Glutamatergic neuron (in vitro differentiated cells): ENCODE data around the gene PRCC. TPM values are rescaled to one million over a fixed set of nuclear protein-coding genes. Genes with fewer than 3 reads are reported as not detected.

ENCODE experiments used
- DNase-seq: peaks from one replicate; pipeline ENCODE4 v3.0.0; 2022
- H3K27ac Mint-ChIP-seq: one replicate; pipeline ENCODE4 v1.8.0; 2020; ENCODE audit warnings: mild to moderate bottlenecking, mixed read lengths, inconsistent platforms; ENCODE audit not compliant: unreplicated experiment
- H3K27me3 Mint-ChIP-seq: one replicate; pipeline ENCODE4 v1.8.0; 2020; ENCODE audit warnings: mild to moderate bottlenecking, moderate library complexity, mixed read lengths, inconsistent platforms; ENCODE audit not compliant: unreplicated experiment
- H3K36me3 Mint-ChIP-seq: one replicate; pipeline ENCODE4 v1.8.0; 2020; ENCODE audit warnings: mild to moderate bottlenecking, mixed read lengths, inconsistent platforms; ENCODE audit not compliant: unreplicated experiment
- H3K4me1 Mint-ChIP-seq: one replicate; pipeline ENCODE4 v1.8.0; 2020; ENCODE audit warnings: mild to moderate bottlenecking, low read depth, mixed read lengths, inconsistent platforms; ENCODE audit not compliant: unreplicated experiment
- H3K4me3 Mint-ChIP-seq: one replicate; pipeline ENCODE4 v1.8.0; 2020; ENCODE audit warnings: mild to moderate bottlenecking, mixed read lengths, inconsistent platforms; ENCODE audit not compliant: unreplicated experiment
- H3K9me3 Mint-ChIP-seq: one replicate; pipeline ENCODE4 v1.8.0; 2020; ENCODE audit warnings: mild to moderate bottlenecking, moderate library complexity, mixed read lengths, inconsistent platforms; ENCODE audit not compliant: unreplicated experiment
- CTCF ChIP-seq: fragments of 200-600 bp; sonication (generic); IDR thresholded peaks from one replicate; pipeline ENCODE4 v1.5.0; 2021; ENCODE audit not compliant: partially characterized antibody, unreplicated experiment
- total RNA-seq: library from RNA; stranded (reverse); fragmentation: NEBNext Ultra II Directional; extraction: Animal tissue kit (Norgen Biotek cat#: 25700); gene quantifications from one replicate; pipeline ENCODE4 v1.2.1, GENCODE V29; 2021; ENCODE audit not compliant: unreplicated experiment

Gene PRCC
- total RNA-seq, 1 donor from 2014 or later: 88.8 TPM

DNA sequence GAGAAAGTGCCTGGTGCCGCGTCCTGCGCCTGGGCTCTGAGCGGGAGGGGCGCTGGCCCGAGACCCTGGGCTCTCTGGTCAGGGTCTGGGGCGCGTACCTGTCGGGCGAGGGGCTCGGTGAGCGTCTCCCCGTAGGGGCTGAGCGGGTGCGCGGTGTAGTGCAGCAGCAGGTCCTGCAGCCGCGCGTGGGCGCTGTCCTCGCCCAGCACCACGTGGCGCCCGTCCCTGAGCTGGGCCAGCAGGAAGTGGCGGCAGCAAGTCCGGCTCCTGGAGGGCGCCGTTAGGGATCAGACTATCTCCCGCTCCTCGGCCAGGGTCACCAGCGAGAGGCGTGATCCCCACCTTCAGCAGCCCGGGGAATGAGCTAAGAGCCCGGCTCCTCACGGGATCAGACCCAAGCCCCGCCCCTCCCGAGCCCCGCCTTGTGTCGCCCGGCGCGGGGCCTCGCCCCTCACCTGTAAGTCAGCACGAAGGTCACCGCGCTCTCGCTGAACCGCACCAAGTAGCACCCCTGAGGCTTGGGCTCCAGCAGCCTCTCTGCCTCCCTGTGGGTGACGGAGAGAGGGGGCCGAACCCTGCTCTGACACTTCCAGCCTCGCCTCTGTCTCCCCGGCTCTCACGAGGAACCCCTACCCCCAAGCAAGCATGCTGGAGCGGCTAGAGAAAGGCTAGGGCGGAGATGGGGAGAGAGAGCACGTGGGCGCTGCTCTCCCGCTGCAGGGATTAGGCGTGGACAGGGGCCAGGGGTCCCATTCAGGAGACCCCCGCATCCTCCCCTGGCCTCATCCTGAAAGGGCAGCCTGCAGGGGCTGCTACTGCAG is 46.6 kb downstream of the PRCC start:
- DNase-seq: peak; percentile 70
- Mint-ChIP-seq H3K9me3 (peaks cover 12% of the 10 kb centered on the region), H3K36me3 (peaks cover 5% of the 10 kb centered on the region), H3K4me1 (peaks cover 12% of the 10 kb centered on the region), H3K4me3 (peak overlapping the region; percentile 74), H3K27me3 (peaks cover 17% of the 10 kb centered on the region), H3K27ac (peak overlapping the region; percentile 13)
- TF ChIP-seq CTCF: peak; percentile 29

DNA sequence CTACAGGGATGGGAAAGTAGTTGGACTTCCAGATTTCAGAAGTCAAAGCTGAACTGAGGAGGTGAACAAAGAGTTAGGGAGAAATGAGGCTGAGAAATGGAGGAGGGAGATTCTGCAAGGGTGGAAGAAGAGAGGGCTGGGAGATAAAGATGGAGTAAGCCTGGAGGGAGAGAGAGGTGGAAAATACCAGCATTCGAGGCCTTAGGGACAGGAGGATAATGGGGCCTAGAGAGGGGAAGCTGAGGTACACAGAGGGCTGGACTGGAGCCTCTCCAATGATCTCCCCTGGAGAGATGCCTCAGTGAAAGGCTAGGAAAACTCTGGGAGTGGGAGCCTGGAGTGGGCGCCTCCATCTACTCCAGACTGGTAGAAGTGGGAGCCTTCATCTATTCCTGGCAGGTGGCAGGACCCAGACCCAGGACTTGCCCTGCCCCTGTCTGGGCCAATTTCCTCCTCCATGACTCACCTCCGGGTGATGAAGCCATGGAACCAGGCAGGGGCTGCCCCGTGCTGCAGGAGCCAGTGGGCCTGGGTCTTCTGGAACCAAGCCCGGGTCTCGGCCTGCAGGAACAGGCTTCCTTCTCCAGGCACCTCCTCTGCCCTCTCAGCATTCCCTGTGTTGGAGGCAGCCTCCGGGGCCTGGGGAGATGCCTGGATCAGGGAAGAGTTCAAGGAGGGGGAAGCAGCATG is 47.4 kb downstream of the PRCC start:
- DNase-seq: no peak
- Mint-ChIP-seq H3K9me3 (peaks cover 12% of the 10 kb centered on the region), H3K27me3 (peaks cover 17% of the 10 kb centered on the region), H3K27ac (peak overlapping the region; percentile 87), H3K36me3 (peaks cover 5% of the 10 kb centered on the region), H3K4me3 (peak overlapping the region; percentile 74), H3K4me1 (peaks cover 12% of the 10 kb centered on the region)
- no peak for TF ChIP-seq CTCF

GRCh38 chr1:156815307-156815826 is 48.0 kb downstream of the PRCC start:
- Mint-ChIP-seq H3K27me3 (peaks cover 17% of the 10 kb centered on the region), H3K9me3 (peaks cover 14% of the 10 kb centered on the region), H3K4me1 (peaks cover 12% of the 10 kb centered on the region), H3K27ac (peak overlapping the region; percentile 87), H3K36me3 (peaks cover 5% of the 10 kb centered on the region), H3K4me3 (peak overlapping the region; percentile 80)
- no peak for TF ChIP-seq CTCF
- peak; percentile 49 for DNase-seq

DNA sequence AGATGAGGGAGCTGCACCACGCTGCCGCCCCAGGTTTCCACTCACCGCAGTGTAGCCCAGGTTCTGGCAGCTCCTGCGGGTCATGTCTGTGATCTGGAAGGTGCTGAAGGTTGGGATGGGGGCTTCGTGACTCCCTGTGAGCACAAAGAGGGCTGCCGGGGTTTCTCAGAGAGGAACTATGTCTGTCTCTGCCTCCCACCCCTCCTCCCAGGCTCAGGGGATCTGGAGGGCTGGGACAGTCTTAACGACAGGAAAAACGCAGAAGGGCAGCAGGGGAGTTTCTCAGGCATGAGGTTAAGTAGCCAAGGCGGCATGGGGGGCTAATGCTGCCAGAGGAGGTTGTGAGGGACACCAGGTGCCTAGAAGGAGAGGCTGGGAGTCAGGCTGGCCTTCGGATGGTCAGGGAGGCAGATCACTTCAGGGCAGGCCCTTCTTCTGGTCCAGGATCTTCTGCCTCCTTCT is 48.7 kb downstream of the PRCC start:
- Mint-ChIP-seq H3K27ac (peak overlapping the region; percentile 87), H3K9me3 (peaks cover 14% of the 10 kb centered on the region), H3K4me1 (peaks cover 12% of the 10 kb centered on the region), H3K36me3 (peaks cover 10% of the 10 kb centered on the region), H3K4me3 (peak overlapping the region; percentile 80), H3K27me3 (peaks cover 19% of the 10 kb centered on the region)
- DNase-seq: no peak
- TF ChIP-seq CTCF: no peak
